Astrocyte (in vitro differentiated cells and primary cell): ENCODE results near the gene LIPG. TPM values are rescaled to one million over a fixed set of nuclear protein-coding genes. Genes with fewer than 3 reads are reported as not detected.

Experiments used
- DNase-seq: peaks from one replicate; pipeline ENCODE4 v3.0.0-alpha.2; 2010; ENCODE audit warnings: low read depth
- FAIRE-seq: peaks from 2 replicates; lab custom pipeline; 2011; peaks lifted over from hg19 to GRCh38; lab: Jason Lieb, UNC
- H2AFZ ChIP-seq: 2 replicates; pipeline ENCODE4 v1.6.0; 2012; ENCODE audit warnings: low read depth, low read length, inconsistent platforms
- H3K27ac ChIP-seq: 2 replicates; pipeline ENCODE4 v1.5.1; 2011; ENCODE audit warnings: low read depth, low read length, inconsistent platforms
- H3K27me3 ChIP-seq: 2 replicates; pipeline ENCODE4 v1.6.0; 2011; ENCODE audit warnings: low read length, inconsistent platforms; ENCODE audit not compliant: insufficient read depth
- H3K36me3 ChIP-seq: 2 replicates; pipeline ENCODE4 v1.5.1; 2011; ENCODE audit warnings: low read length, inconsistent platforms; ENCODE audit not compliant: insufficient read depth
- H3K4me1 ChIP-seq: 2 replicates; pipeline ENCODE4 v1.5.1; 2011; ENCODE audit warnings: low read length, inconsistent platforms; ENCODE audit not compliant: insufficient read depth
- H3K4me2 ChIP-seq: 2 replicates; pipeline ENCODE4 v1.6.0; 2012; ENCODE audit warnings: low read length, inconsistent platforms
- H3K4me3 ChIP-seq: 2 replicates; pipeline ENCODE4 v1.5.1; 2011; ENCODE audit warnings: low read depth, mild to moderate bottlenecking, low read length, inconsistent platforms; ENCODE audit not compliant: insufficient read depth
- H3K79me2 ChIP-seq: 2 replicates; pipeline ENCODE4 v1.6.0; 2012; ENCODE audit warnings: mild to moderate bottlenecking, low read length, inconsistent platforms; ENCODE audit not compliant: insufficient read depth
- H3K9ac ChIP-seq: 2 replicates; pipeline ENCODE4 v1.6.0; 2012; ENCODE audit warnings: mild to moderate bottlenecking, low read length, inconsistent platforms
- H3K9me3 ChIP-seq: 2 replicates; pipeline ENCODE4 v1.5.1; 2012; ENCODE audit warnings: low read depth, mild to moderate bottlenecking, low read length, inconsistent platforms; ENCODE audit not compliant: insufficient read depth
- H4K20me1 ChIP-seq: 2 replicates; pipeline ENCODE4 v1.6.0; 2012; ENCODE audit warnings: low read length, inconsistent platforms; ENCODE audit not compliant: insufficient read depth
- H3K27ac Mint-ChIP-seq: one replicate; pipeline ENCODE4 v1.8.0; 2021; ENCODE audit warnings: mild to moderate bottlenecking, mixed read lengths; ENCODE audit not compliant: unreplicated experiment
- H3K27me3 Mint-ChIP-seq: one replicate; pipeline ENCODE4 v1.8.0; 2021; ENCODE audit warnings: low read depth, mixed read lengths; ENCODE audit not compliant: unreplicated experiment
- H3K36me3 Mint-ChIP-seq: one replicate; pipeline ENCODE4 v1.8.0; 2021; ENCODE audit warnings: low read depth, mixed read lengths; ENCODE audit not compliant: unreplicated experiment
- H3K4me1 Mint-ChIP-seq: one replicate; pipeline ENCODE4 v1.8.0; 2021; ENCODE audit warnings: low read depth, mixed read lengths; ENCODE audit not compliant: unreplicated experiment
- H3K4me3 Mint-ChIP-seq: one replicate; pipeline ENCODE4 v1.8.0; 2021; ENCODE audit warnings: mild to moderate bottlenecking, moderate library complexity, mixed read lengths; ENCODE audit not compliant: unreplicated experiment
- H3K9me3 Mint-ChIP-seq: one replicate; pipeline ENCODE4 v1.8.0; 2021; ENCODE audit warnings: mild to moderate bottlenecking, mixed read lengths; ENCODE audit not compliant: unreplicated experiment
- CTCF ChIP-seq: IDR thresholded peaks from 2 replicates; pipeline ENCODE4 v1.5.1; 2011; ENCODE audit warnings: low read depth, mild to moderate bottlenecking, inconsistent platforms, low read length, moderate library complexity; ENCODE audit not compliant: insufficient read depth
- EZH2 ChIP-seq: IDR thresholded peaks from 2 replicates; pipeline ENCODE4 v1.6.1; 2012; ENCODE audit warnings: mild to moderate bottlenecking, low read length, inconsistent platforms; ENCODE audit not compliant: insufficient read depth
- total RNA-seq: library from RNA; stranded (reverse); gene quantifications from 2 replicates; pipeline ENCODE4 v1.2.1, GENCODE V29; 2021

Gene LIPG
- total RNA-seq, 1 donor from 2014 or later, result 18.3 TPM

- no peak overlapping the region for H2AFZ ChIP-seq
- H3K4me3 ChIP-seq, result no peak overlapping the region
- no peak overlapping the region for H3K4me2 ChIP-seq
- Mint-ChIP-seq H3K4me1 (peaks cover 14% of the 10 kb centered on the region), H3K9me3 (peaks cover 5% of the 10 kb centered on the region), H3K36me3 (peaks cover 2% of the 10 kb centered on the region), H3K27me3 (peaks cover 38% of the 10 kb centered on the region), H3K4me3 (no peak overlapping the region), H3K27ac (no peak overlapping the region)
- H3K27ac ChIP-seq, result no peak overlapping the region
- H3K9me3 ChIP-seq, result no peaks in the 10 kb centered on the region
- H3K27me3 ChIP-seq, result peaks cover 21% of the 10 kb centered on the region
- no peak for TF ChIP-seq EZH2
- TF ChIP-seq CTCF, result no peak
- H4K20me1 ChIP-seq, result no peaks in the 10 kb centered on the region
- no peaks in the 10 kb centered on the region for H3K4me1 ChIP-seq
- no peaks in the 10 kb centered on the region for H3K79me2 ChIP-seq
- no peak for FAIRE-seq
- H3K36me3 ChIP-seq, result no peaks in the 10 kb centered on the region
- no peak for DNase-seq
- H3K9ac ChIP-seq, result no peak overlapping the region
Observed at GRCh38 chr18:49628881-49629795, 67.3 kb downstream of the LIPG start.

GRCh38 chr18:49630246-49630699, 68.4 kb downstream of the LIPG start:
- FAIRE-seq (no peak), DNase-seq (no peak)
- H3K27ac ChIP-seq, result no peak overlapping the region
- H3K79me2 ChIP-seq, result no peaks in the 10 kb centered on the region
- H2AFZ ChIP-seq, result no peak overlapping the region
- H3K9ac ChIP-seq, result no peak overlapping the region
- no peaks in the 10 kb centered on the region for H3K4me1 ChIP-seq
- Mint-ChIP-seq H3K9me3 (peaks cover 5% of the 10 kb centered on the region), H3K27me3 (peaks cover 38% of the 10 kb centered on the region), H3K27ac (no peak overlapping the region), H3K36me3 (peaks cover 2% of the 10 kb centered on the region), H3K4me3 (no peak overlapping the region), H3K4me1 (peaks cover 4% of the 10 kb centered on the region)
- no peaks in the 10 kb centered on the region for H3K9me3 ChIP-seq
- no peaks in the 10 kb centered on the region for H3K36me3 ChIP-seq
- no peak overlapping the region for H3K4me3 ChIP-seq
- H3K27me3 ChIP-seq, result peaks cover 21% of the 10 kb centered on the region
- H3K4me2 ChIP-seq, result no peak overlapping the region
- no peaks in the 10 kb centered on the region for H4K20me1 ChIP-seq
- TF ChIP-seq EZH2 (no peak), CTCF (no peak)
